Lower leg skin (tissue), 4 donors: ENCODE measurements around the gene CGB5. TPM values are rescaled to one million over a fixed set of nuclear protein-coding genes. Genes with fewer than 3 reads are reported as not detected.
"Not testable (repeated sequence)": the region's sequence is repeated elsewhere in the genome, so short reads cannot be mapped to it uniquely, and the experiment has no call there.

Experiments used
- DNase-seq, 2 donors: peaks; one replicate each; pipeline ENCODE4 v3.0.0-alpha.2; 2019; ENCODE audit warnings: low spot score in 2 of 2
- H3K4me3 ChIP-seq: fragments of 200-600 bp; sonication (generic); 2 replicates; pipeline ENCODE4 v1.5.1; 2017; ENCODE audit warnings: mild to moderate bottlenecking, low read depth; ENCODE audit not compliant: poor library complexity, severe bottlenecking
- CTCF ChIP-seq, 3 donors: fragments of 450-650 bp; IDR thresholded peaks; one replicate each; pipeline ENCODE4 v1.5.1; 2016; ENCODE audit warnings: antibody characterized with exemption in 3 of 3, mild to moderate bottlenecking in 3 of 3, moderate library complexity in 2 of 3
- POLR2A ChIP-seq, 2 donors: fragments of 450-650 bp; IDR thresholded peaks; one replicate each; pipeline ENCODE4 v1.6.1; 2016 to 2017; ENCODE audit warnings: antibody characterized with exemption in 2 of 2, mild to moderate bottlenecking in 1 of 2, moderate library complexity in 1 of 2
- WGBS, 2 donors: methylation state at CpG; one replicate each; pipeline ENCODE4 v1.1.5; 2018; 5-methylcytosine and 5-hydroxymethylcytosine counted together
- intact Hi-C: fragments of 100-400 bp; cut with DNase I; formaldehyde crosslinking; loops from one replicate; pipeline ENCODE4 v1.15.0; 2023; ENCODE audit warnings: low total_unique reads
- total RNA-seq, 4 donors: library from RNA; depleted of rRNA; stranded (reverse); fragments of >200 nt; gene quantifications; one replicate each; pipeline ENCODE4 v1.1.0, GENCODE V29; 2016

The CGB5 gene
- total RNA-seq, 4 donors from 2014 or later = not detected

DNA sequence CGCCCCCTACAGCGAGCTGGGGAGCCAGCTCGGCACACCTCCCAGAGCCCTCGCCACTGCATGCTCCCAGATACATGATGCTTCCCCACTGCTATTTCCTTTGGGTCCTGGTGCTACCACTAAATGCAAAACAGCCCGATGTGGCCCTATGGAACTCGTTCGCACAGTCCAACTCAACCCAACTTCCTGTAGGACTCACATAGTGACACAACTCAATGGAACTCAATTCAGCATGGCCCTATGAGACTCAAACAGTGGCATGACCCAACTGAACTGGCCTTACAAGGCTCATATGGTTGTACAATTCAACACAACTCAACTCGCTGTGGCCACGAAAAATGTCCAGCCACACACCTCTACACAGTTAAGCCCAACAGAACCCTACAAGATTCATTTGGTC lies 25.4 kb downstream of the CGB5 start:
- intact Hi-C loops = no loop called here
- no peak for TF ChIP-seq CTCF (IDR thresholded peaks at IDR 0.05)
- TF ChIP-seq POLR2A (IDR thresholded peaks at IDR 0.05) = no peak
- 88 to 92% methylated on average over 9 of the region's 9 CpGs for WGBS, 2 donors
- no peak overlapping the region for H3K4me3 ChIP-seq
- DNase-seq = no peak

DNA sequence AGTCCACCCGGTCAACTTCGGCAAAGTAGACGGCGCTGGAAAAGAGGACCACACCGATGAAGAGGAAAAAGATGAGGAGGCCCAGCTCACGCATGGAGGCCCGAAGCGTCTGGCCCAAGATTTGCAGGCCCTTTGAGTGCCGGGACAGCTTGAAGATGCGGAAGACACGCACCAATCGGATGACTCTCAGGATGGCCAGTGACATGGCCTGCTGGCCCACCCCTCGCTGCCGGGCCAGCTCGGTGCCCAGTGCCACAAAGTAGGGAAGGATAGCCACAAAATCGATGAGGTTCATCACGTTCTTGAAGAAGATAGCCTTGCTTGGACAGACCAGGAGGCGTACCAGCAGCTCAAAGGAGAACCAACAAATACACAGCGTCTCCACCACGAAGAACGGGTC lies 26.8 kb downstream of the CGB5 start:
- 96 to 97% methylated on average over 21 of the region's 21 CpGs for WGBS, 2 donors
- no peak for DNase-seq
- no peak for TF ChIP-seq CTCF (IDR thresholded peaks at IDR 0.05)
- TF ChIP-seq POLR2A (IDR thresholded peaks at IDR 0.05) = no peak
- intact Hi-C loops = no loop called here
- H3K4me3 ChIP-seq = no peak overlapping the region

- DNase-seq = peak in 1 of 2 donors; percentile 84
- no peak overlapping the region for H3K4me3 ChIP-seq
- intact Hi-C loops = no loop called here
- no peak for TF ChIP-seq CTCF (IDR thresholded peaks at IDR 0.05)
- TF ChIP-seq POLR2A (IDR thresholded peaks at IDR 0.05) = no peak
- 5% methylated on average over 31 to 32 of the region's 93 CpGs for WGBS, 2 donors
Measured at GRCh38 chr19:49071860-49072547, 28.4 kb downstream of the CGB5 start.

DNA sequence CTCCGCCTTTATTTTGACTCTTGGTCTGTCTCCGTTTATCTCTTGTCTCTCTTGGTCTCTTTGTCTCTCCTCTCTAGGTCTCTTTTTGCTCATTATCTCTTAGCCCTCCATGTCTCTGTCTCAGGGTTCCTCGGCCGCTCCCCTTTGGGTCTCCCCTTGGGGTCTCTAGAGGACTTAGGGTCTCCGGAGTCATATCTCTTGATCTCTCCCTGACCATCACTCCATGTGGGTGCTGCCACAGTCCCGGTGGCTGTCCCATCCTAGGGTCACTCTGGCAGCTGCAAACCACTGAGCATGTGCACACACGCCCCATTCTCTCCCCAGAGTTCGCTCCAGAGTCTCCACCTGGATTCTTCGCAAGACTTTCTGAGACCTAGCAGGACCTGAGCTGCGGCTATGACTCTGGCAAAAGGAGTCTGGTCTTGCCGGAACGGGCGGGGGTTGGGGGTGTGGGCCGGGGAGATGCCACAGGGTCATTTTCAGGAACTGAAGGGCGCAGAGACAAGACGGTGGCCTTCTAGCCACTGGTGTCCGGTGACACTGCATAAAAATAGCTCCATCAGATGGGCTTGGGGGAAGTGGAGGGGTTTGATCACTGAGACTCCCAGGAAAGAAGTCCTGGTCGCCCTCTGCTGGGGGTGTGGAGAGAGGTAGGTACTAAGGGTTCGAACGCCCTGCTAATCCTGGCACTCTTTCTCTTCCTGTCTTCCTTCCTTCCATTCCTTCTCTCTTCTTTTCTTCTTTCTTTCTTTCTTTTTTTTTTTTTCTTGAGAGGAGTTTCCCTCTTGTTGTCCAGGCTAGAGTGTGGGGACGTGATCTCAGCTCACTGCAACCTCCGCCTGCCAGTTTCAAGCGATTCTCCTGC lies 30.1 kb downstream of the CGB5 start:
- peak in 1 of 2 donors; percentile 81 for DNase-seq
- H3K4me3 ChIP-seq = no peak overlapping the region
- intact Hi-C loops = no loop called here
- TF ChIP-seq CTCF (IDR thresholded peaks at IDR 0.05) (no peak), POLR2A (IDR thresholded peaks at IDR 0.05) (no peak)
- 47 to 50% methylated on average over 23 of the region's 23 CpGs for WGBS, 2 donors

- intact Hi-C loops, H3K4me3 ChIP-seq: not testable (repeated sequence)
- peak in 1 of 3 donors; percentile 50 for TF ChIP-seq CTCF (IDR thresholded peaks at IDR 0.05)
- 27 to 29% methylated on average over 9 of the region's 9 CpGs for WGBS, 2 donors
- peak; percentile 46 to 91 for DNase-seq
Measured at GRCh38 chr19:49074869-49075268, 31.2 kb downstream of the CGB5 start.
